Measurements from ENCODE around the gene GPR107.

GPR107 gene

DNA sequence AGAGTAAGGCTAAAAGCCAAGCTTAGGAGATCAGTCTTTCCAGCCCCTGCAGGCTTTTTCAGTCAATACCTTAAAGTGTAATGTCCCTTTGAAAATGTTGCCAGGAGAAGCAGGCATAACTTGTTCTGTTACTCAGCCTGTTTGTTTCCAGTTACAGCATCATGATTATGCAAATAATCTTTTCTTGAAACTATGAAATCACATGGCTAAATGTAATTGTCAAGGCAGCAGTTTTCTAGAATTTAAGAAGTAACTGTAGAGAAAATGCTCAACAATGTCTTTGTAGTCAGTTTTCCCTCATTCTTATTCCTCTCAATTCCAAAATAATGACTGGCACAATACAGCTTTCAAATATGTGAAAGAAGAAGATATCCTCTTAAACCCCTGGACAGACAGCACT lies 1.9 kb upstream of the GPR107 start:
- Histone ChIP-seq H3K4me1 (ENCODE audit: low read depth, poor library complexity, severe bottlenecking) (peaks cover 33% of the 10 kb centered on the region), H3K4me3 (IDR thresholded peaks at IDR 0.05; ENCODE audit: insufficient read depth, low read depth, low read length) (no peak overlapping the region), H3K36me3 (ENCODE audit: insufficient read depth) (no peaks in the 10 kb centered on the region), H3K27ac (no peak overlapping the region), H3K4me2 (peak overlapping the region; percentile 92), H2AFZ (ENCODE audit: low read depth) (no peak overlapping the region), H4K20me1 (ENCODE audit: insufficient read depth) (no peaks in the 10 kb centered on the region), H3K79me2 (ENCODE audit: insufficient read depth, low read depth) (peaks cover 23% of the 10 kb centered on the region), H3K27me3 (ENCODE audit: insufficient read depth, low read depth) (no peaks in the 10 kb centered on the region), H3K9ac (no peak overlapping the region)
- TF ChIP-seq CTCF (conservative IDR thresholded peaks at IDR 0.05; ENCODE audit: low read depth, low read length), result no peak

GRCh38 chr9:130053109-130053503 lies 600 bp upstream of the GPR107 start:
- H2AFZ ChIP-seq (ENCODE audit: low read depth), result peak overlapping the region; percentile 89

GRCh38 chr9:130054325-130054786 lies 650 bp downstream of the GPR107 start:
- TF ChIP-seq CTCF (conservative IDR thresholded peaks at IDR 0.05; ENCODE audit: low read depth, low read length), result no peak
- no peaks in the 10 kb centered on the region for H4K20me1 ChIP-seq (ENCODE audit: insufficient read depth)
- peaks cover 31% of the 10 kb centered on the region for H3K79me2 ChIP-seq (ENCODE audit: insufficient read depth, low read depth)
- peaks cover 33% of the 10 kb centered on the region for H3K4me1 ChIP-seq (ENCODE audit: low read depth, poor library complexity, severe bottlenecking)
- H3K4me3 ChIP-seq (IDR thresholded peaks at IDR 0.05; ENCODE audit: insufficient read depth, low read depth, low read length), result no peak overlapping the region
- H3K36me3 ChIP-seq (ENCODE audit: insufficient read depth), result no peaks in the 10 kb centered on the region
- peak overlapping the region; percentile 92 for H3K4me2 ChIP-seq
- H2AFZ ChIP-seq (ENCODE audit: low read depth), result peak overlapping the region; percentile 89
- H3K9ac ChIP-seq, result peak overlapping the region; percentile 75
- H3K27ac ChIP-seq, result peak overlapping the region; percentile 49
- H3K27me3 ChIP-seq (ENCODE audit: insufficient read depth, low read depth), result no peaks in the 10 kb centered on the region

More at GRCh38 chr9:130053109-130053503, 600 bp upstream of the GPR107 start:
- H3K36me3 ChIP-seq (ENCODE audit: insufficient read depth), result no peaks in the 10 kb centered on the region
- peaks cover 23% of the 10 kb centered on the region for H3K79me2 ChIP-seq (ENCODE audit: insufficient read depth, low read depth)
- peaks cover 33% of the 10 kb centered on the region for H3K4me1 ChIP-seq (ENCODE audit: low read depth, poor library complexity, severe bottlenecking)
- peak overlapping the region; percentile 92 for H3K4me2 ChIP-seq
- H4K20me1 ChIP-seq (ENCODE audit: insufficient read depth), result no peaks in the 10 kb centered on the region
- H3K27me3 ChIP-seq (ENCODE audit: insufficient read depth, low read depth), result no peaks in the 10 kb centered on the region
- peak overlapping the region; percentile 49 for H3K27ac ChIP-seq
- peak overlapping the region; percentile 75 for H3K9ac ChIP-seq
- H3K4me3 ChIP-seq (IDR thresholded peaks at IDR 0.05; ENCODE audit: insufficient read depth, low read depth, low read length), result no peak overlapping the region
- no peak for TF ChIP-seq CTCF (conservative IDR thresholded peaks at IDR 0.05; ENCODE audit: low read depth, low read length)

- Histone ChIP-seq H3K9ac (peak overlapping the region; percentile 75; the same call in 1 of the 2 replicates), H4K20me1 (ENCODE audit: insufficient read depth) (no peaks in the 10 kb centered on the region), H3K4me2 (peak overlapping the region; percentile 92), H3K36me3 (ENCODE audit: insufficient read depth) (no peaks in the 10 kb centered on the region), H2AFZ (ENCODE audit: low read depth) (no peak overlapping the region), H3K79me2 (ENCODE audit: insufficient read depth, low read depth) (peaks cover 36% of the 10 kb centered on the region), H3K4me1 (ENCODE audit: low read depth, poor library complexity, severe bottlenecking) (peaks cover 33% of the 10 kb centered on the region), H3K4me3 (IDR thresholded peaks at IDR 0.05; ENCODE audit: insufficient read depth, low read depth, low read length) (no peak overlapping the region), H3K27ac (no peak overlapping the region; the same call in 1 of the 2 replicates), H3K27me3 (ENCODE audit: insufficient read depth, low read depth) (no peaks in the 10 kb centered on the region)
- no peak for TF ChIP-seq CTCF (conservative IDR thresholded peaks at IDR 0.05; ENCODE audit: low read depth, low read length)
These were observed 1.1 kb downstream of the GPR107 start for GRCh38 chr9:130054820-130055219.

All from KMS-11 (cell line).